Activated T-cell treated with anti-CD3 and anti-CD28 coated beads for 24 hours (primary cell): Measurements from ENCODE around the gene CRYBA2.

Experiments
- DNase-seq: peaks from one replicate; pipeline ENCODE4 v3.0.0-alpha.2; 2020; ENCODE audit warnings: low read depth

CRYBA2 gene

GRCh38 chr2:218999021-218999880 is 6.0 kb upstream of the CRYBA2 start:
- no peak for DNase-seq

GRCh38 chr2:218998414-218999002 is 5.3 kb upstream of the CRYBA2 start:
- DNase-seq, result no peak

DNA sequence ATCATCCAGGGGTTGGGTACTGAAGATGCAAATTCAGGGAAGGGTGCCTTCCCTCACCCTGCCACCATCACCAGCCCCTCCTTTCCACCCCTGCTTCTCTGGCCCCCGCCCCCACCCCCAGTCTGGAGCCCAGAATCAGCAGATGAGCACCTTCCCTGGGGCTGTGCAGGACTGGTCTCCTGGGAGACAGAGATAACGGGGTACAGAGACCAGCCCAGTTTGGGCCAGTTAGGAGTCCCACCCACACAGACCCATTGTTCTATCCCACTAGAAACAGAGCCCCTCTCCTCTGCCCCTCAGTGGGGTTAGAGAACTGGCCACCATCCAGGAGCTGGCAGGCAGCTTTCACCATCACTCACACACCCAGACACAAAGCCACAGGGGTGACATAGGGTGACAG is 4.5 kb upstream of the CRYBA2 start:
- DNase-seq, result no peak

- DNase-seq, result no peak
These were observed 3.7 kb upstream of the CRYBA2 start for GRCh38 chr2:218996937-218997336.

DNA sequence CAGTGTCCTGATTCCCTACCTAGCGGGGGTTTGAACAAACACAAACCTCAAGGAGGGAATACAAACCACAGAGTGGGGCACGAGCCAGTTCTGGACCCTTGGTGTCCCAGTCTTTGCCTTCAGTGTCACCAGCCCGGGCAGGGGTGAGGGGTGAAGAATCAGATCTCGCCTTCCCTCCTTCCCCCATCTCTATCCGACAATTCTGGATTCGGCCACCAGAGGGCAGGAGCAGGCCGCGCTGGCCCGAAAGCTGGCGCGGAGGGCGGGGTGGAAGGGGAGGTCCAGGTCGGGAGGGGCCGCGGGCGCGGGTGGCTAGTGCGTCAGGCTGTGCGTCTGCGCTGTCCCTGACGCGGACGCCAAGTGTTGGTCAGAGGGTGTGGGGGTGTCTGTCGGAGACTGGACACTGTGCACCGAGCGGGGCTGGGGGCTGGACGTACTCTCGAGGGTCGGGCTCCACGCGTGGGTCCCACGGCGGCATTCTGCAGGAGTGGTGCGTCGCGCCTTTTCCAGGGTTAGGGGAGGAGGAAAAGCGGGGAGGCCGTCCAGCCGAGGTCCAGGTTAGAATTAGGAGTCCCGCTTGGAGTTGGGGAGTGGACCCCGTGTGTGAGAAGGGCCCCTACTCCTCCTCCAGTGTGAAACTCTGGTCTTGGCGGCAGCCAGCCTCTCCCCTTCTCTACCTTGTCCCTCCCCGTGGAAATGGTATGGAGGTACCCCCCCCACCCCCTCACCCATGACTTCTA is 2.9 kb upstream of the CRYBA2 start:
- peak; percentile 75 for DNase-seq

GRCh38 chr2:218995561-218995960 is 2.3 kb upstream of the CRYBA2 start:
- DNase-seq, result no peak

- DNase-seq, result no peak
These were observed 398 bp downstream of the CRYBA2 start for GRCh38 chr2:218992703-218993344.

- no peak for DNase-seq
These were observed 1.0 kb downstream of the CRYBA2 start for GRCh38 chr2:218992196-218992595.

GRCh38 chr2:218991674-218992168 is 1.5 kb downstream of the CRYBA2 start:
- no peak for DNase-seq

DNA sequence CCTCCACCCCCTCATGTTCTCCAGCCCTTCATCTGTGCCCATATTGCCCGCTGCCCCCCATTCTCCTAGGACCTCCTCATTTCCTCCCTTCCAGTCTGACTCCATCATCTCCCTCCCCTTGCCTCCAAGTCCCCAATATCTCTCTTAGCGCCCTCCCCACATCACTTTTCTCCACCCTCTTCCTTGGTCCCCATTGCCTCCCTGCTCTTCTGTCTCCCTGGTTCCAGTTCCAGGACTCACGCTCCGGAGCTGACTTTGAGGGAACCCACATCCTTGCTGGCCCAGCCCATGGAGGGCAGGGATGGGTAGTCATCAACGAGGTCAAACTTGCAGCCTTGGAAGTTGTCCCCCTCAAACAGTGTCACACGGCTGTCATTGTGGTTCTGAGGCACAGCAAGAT is 2.6 kb downstream of the CRYBA2 start:
- DNase-seq, result no peak

GRCh38 chr2:218990052-218990451 is 3.2 kb downstream of the CRYBA2 start:
- no peak for DNase-seq

DNA sequence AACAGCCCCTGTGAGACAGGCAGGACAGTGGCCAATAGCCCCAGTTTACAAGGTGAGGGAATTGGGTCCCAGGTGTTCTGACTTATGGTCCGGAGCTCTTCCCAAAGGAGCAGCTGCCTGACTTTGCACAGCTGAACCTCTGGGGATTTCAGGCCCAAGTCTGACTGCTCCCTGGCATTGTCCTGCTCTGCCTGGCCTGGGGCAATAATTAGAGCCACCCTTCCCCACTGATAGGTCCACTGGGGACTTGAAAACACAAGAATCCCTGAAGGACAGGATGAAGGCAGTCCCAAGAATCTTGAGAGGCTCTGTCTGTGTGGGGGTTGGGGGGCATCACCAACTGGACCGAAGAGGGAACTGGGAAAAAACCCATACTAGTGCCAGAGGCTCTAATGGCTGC is 4.6 kb downstream of the CRYBA2 start:
- no peak for DNase-seq

DNA sequence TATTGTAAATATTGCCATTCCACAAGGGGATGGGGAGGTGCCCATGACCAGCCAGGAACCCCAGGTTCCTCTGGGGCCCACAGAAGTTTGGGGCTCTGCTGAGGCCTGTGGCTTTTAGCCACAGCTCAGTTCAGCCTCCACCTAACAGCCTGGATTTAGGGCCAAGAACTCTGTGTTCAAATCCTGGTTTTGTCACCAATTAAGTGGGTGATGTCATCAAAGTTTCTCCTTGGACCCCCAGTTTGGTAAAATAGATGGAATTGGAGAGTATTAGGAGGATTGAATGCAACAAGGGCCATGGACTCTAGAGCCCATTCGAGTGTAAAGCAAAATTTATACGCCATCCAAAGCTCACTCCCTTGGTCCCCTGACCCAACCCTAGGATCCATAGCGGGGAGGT is 5.1 kb downstream of the CRYBA2 start:
- no peak for DNase-seq

GRCh38 chr2:218986148-218986761 is 7.0 kb downstream of the CRYBA2 start:
- DNase-seq, result no peak

GRCh38 chr2:218985325-218986091 is 7.7 kb downstream of the CRYBA2 start:
- no peak for DNase-seq

GRCh38 chr2:218985021-218985324 is 8.2 kb downstream of the CRYBA2 start, which contains the start of gene FEV:
TSS of gene FEV (minus strand) at chr2:218985184. CDS start at chr2:218985075, 109 bp downstream.
- no peak for DNase-seq

- DNase-seq, result no peak
These were observed 8.8 kb downstream of the CRYBA2 start for GRCh38 chr2:218984239-218985020.

- DNase-seq, result no peak
These were observed 9.3 kb downstream of the CRYBA2 start for GRCh38 chr2:218983934-218984238.

DNA sequence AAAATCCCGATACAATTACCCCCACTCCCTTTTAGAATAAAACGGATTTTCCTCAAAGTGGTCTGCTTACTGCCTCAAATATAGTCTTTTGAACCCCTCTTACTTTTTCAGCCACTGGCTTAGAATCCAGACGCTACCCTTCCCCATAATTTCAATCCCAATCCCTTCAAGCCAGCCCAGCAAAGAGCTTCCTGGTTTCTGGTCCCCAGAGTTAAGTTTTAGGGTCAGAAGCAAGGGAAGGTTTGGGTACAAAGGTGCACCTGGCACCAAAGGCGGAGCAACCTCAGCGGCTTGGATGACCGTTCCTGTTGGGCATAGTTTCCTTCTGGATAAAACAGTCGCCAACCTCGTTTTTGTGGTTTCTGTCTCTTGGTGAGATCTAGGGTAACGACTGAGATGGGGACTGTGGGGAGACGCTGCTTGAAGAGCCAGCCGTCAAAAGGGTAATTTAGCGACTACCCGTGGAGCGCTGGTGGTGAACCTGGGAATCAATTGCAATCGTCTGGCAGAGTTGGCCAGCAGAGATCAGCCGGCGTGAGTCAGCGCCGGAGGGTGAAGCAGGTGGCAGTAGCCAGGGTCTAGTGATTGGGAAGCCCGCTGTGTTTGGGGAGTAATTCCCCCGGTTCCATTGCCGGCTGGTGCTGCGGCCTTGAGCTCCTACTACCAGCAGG is 9.8 kb downstream of the CRYBA2 start:
- DNase-seq, result no peak
